Fibroblast of lung (primary cell): ENCODE data around the gene C5orf34.

Experiments
- EZH2 ChIP-seq: IDR thresholded peaks from 2 replicates; pipeline ENCODE4 v1.5.1; 2012; ENCODE audit warnings: low read length, control low read depth, mild to moderate bottlenecking; ENCODE audit errors: missing control alignments
- TF ChIP-seq, protein P1 (sequence below), 2 donors: IDR thresholded peaks in 1 of 2; conservative IDR thresholded peaks in 1 of 2; 1 replicate in 1 of 2; 2 replicates in 1 of 2; pipeline ENCODE4 v1.5.1; 2011 to 2012; ENCODE audit warnings: low read length in 2 of 2, control low read depth in 1 of 2, inconsistent platforms in 1 of 2, low read depth in 1 of 2, mild to moderate bottlenecking in 1 of 2

GRCh38 chr5:43497311-43498104 lies 17.4 kb downstream of the C5orf34 start:
- TF ChIP-seq, protein P1, sequence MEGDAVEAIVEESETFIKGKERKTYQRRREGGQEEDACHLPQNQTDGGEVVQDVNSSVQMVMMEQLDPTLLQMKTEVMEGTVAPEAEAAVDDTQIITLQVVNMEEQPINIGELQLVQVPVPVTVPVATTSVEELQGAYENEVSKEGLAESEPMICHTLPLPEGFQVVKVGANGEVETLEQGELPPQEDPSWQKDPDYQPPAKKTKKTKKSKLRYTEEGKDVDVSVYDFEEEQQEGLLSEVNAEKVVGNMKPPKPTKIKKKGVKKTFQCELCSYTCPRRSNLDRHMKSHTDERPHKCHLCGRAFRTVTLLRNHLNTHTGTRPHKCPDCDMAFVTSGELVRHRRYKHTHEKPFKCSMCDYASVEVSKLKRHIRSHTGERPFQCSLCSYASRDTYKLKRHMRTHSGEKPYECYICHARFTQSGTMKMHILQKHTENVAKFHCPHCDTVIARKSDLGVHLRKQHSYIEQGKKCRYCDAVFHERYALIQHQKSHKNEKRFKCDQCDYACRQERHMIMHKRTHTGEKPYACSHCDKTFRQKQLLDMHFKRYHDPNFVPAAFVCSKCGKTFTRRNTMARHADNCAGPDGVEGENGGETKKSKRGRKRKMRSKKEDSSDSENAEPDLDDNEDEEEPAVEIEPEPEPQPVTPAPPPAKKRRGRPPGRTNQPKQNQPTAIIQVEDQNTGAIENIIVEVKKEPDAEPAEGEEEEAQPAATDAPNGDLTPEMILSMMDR (conservative IDR thresholded peaks at IDR 0.05 in 1 of 2, IDR thresholded peaks at IDR 0.05 in 1 of 2; ENCODE audit: low read depth in 1 of 2, low read length in 2 of 2), result no peak
- TF ChIP-seq EZH2, result no peak
